GM12875 (cell line): ENCODE data around the gene AP2B1.
A peak's percentile ranks its signal among the peaks of the same experiment; 100 is the strongest.
"Not testable (repeated sequence)": the region's sequence is repeated elsewhere in the genome, so short reads cannot be mapped to it uniquely, and the experiment has no call there.

ENCODE experiments used
- H3K4me3 ChIP-seq: one replicate; pipeline ENCODE4 v1.5.1; 2011; ENCODE audit warnings: low read depth, low read length, control low read depth
- CTCF ChIP-seq: IDR thresholded peaks from 2 replicates; pipeline ENCODE4 v1.5.1; 2011; ENCODE audit warnings: low read depth, mild to moderate bottlenecking, control low read depth, inconsistent platforms, low read length, moderate library complexity, borderline replicate concordance; ENCODE audit not compliant: insufficient read depth

AP2B1 gene

GRCh38 chr17:35557353-35557752 is 29.8 kb upstream of the AP2B1 start:
- TF ChIP-seq CTCF: no peak
- no peak overlapping the region for H3K4me3 ChIP-seq

GRCh38 chr17:35559495-35560210 is 27.5 kb upstream of the AP2B1 start:
- no peak overlapping the region for H3K4me3 ChIP-seq
- TF ChIP-seq CTCF: no peak

GRCh38 chr17:35560703-35561102 is 26.4 kb upstream of the AP2B1 start, which contains the start of gene SLFN14:
SLFN14 (minus strand) TSS chr17:35560819; CDS start chr17:35558062, 2,757 bp downstream.
- TF ChIP-seq CTCF: no peak
- H3K4me3 ChIP-seq: no peak within 1 kb of the TSS

- not testable (repeated sequence) for H3K4me3 ChIP-seq
Measured at GRCh38 chr17:35563181-35563580, 23.9 kb upstream of the AP2B1 start.

GRCh38 chr17:35566968-35567367 is 20.2 kb upstream of the AP2B1 start:
- H3K4me3 ChIP-seq: no peak overlapping the region
- no peak for TF ChIP-seq CTCF

GRCh38 chr17:35568561-35568960 is 18.6 kb upstream of the AP2B1 start:
- TF ChIP-seq CTCF: no peak
- H3K4me3 ChIP-seq: peak overlapping the region; percentile 81

GRCh38 chr17:35569405-35569804 is 17.7 kb upstream of the AP2B1 start:
- H3K4me3 ChIP-seq: no peak overlapping the region
- no peak for TF ChIP-seq CTCF

- TF ChIP-seq CTCF: no peak
- no peak overlapping the region for H3K4me3 ChIP-seq
Measured at GRCh38 chr17:35575759-35576158, 11.4 kb upstream of the AP2B1 start.
